ENCODE results near the gene SH2B3.

Gene SH2B3

GRCh38 chr12:111413442-111414086, 7.8 kb downstream of the SH2B3 start:
- TF ChIP-seq CTCF (IDR thresholded peaks at IDR 0.05; ENCODE audit: low read depth, low read length, poor library complexity, severe bottlenecking): no peak
- no peak for TF ChIP-seq EZH2phosphoT487 (IDR thresholded peaks at IDR 0.05; ENCODE audit: borderline replicate concordance, low read length)
- Histone ChIP-seq H3K4me1 (ENCODE audit: control insufficient read depth, low read length) (peaks cover 39% of the 10 kb centered on the region), H3K4me3 (ENCODE audit: low read length) (no peak overlapping the region), H3K9me3 (ENCODE audit: control insufficient read depth, insufficient read depth, low read length) (no peaks in the 10 kb centered on the region), H3F3A (ENCODE audit: control insufficient read depth, insufficient read depth) (no peaks in the 10 kb centered on the region), H3K9me2 (replicated peaks; ENCODE audit: control insufficient read depth, low read length) (no peaks in the 10 kb centered on the region), H4K20me1 (ENCODE audit: control insufficient read depth, insufficient read depth, low read depth, low read length) (peaks cover 31% of the 10 kb centered on the region), H3K27ac (ENCODE audit: low read depth, low read length) (no peak overlapping the region), H3K4me2 (ENCODE audit: low read length) (no peak overlapping the region), H3K27me3 (ENCODE audit: control insufficient read depth, low read length) (no peaks in the 10 kb centered on the region), H3K79me2 (ENCODE audit: control insufficient read depth, low read length) (peaks cover 82% of the 10 kb centered on the region), H3K36me3 (ENCODE audit: control insufficient read depth, low read length) (0 out of 2 replicates have a peak, but pooled peaks cover 2% of the 10 kb centered on the region)

GRCh38 chr12:111414711-111415252, 9.1 kb downstream of the SH2B3 start:
- no peaks in the 10 kb centered on the region for H3K9me2 ChIP-seq (replicated peaks; ENCODE audit: control insufficient read depth, low read length)
- peaks cover 72% of the 10 kb centered on the region for H3K79me2 ChIP-seq (ENCODE audit: control insufficient read depth, low read length)
- H4K20me1 ChIP-seq (ENCODE audit: control insufficient read depth, insufficient read depth, low read depth, low read length): peaks cover 22% of the 10 kb centered on the region
- no peak for TF ChIP-seq EZH2phosphoT487 (IDR thresholded peaks at IDR 0.05; ENCODE audit: borderline replicate concordance, low read length)
- TF ChIP-seq CTCF (IDR thresholded peaks at IDR 0.05; ENCODE audit: low read depth, low read length, poor library complexity, severe bottlenecking): no peak
- H3K27ac ChIP-seq (ENCODE audit: low read depth, low read length): no peak overlapping the region
- no peak overlapping the region for H3K4me2 ChIP-seq (ENCODE audit: low read length)
- no peaks in the 10 kb centered on the region for H3F3A ChIP-seq (ENCODE audit: control insufficient read depth, insufficient read depth)
- H3K27me3 ChIP-seq (ENCODE audit: control insufficient read depth, low read length): no peaks in the 10 kb centered on the region
- H3K4me3 ChIP-seq (ENCODE audit: low read length): no peak overlapping the region
- H3K9me3 ChIP-seq (ENCODE audit: control insufficient read depth, insufficient read depth, low read length): no peaks in the 10 kb centered on the region
- H3K4me1 ChIP-seq (ENCODE audit: control insufficient read depth, low read length): peaks cover 26% of the 10 kb centered on the region
- peaks cover 4% of the 10 kb centered on the region for H3K36me3 ChIP-seq (ENCODE audit: control insufficient read depth, low read length)

- H3K27me3 ChIP-seq (ENCODE audit: control insufficient read depth, low read length): no peaks in the 10 kb centered on the region
- peaks cover 1% of the 10 kb centered on the region for H3K4me1 ChIP-seq (ENCODE audit: control insufficient read depth, low read length)
- TF ChIP-seq CTCF (IDR thresholded peaks at IDR 0.05; ENCODE audit: low read depth, low read length, poor library complexity, severe bottlenecking) (no peak), EZH2phosphoT487 (IDR thresholded peaks at IDR 0.05; ENCODE audit: borderline replicate concordance, low read length) (no peak)
- peaks cover 49% of the 10 kb centered on the region for H3K79me2 ChIP-seq (ENCODE audit: control insufficient read depth, low read length)
- H3K9me3 ChIP-seq (ENCODE audit: control insufficient read depth, insufficient read depth, low read length): no peaks in the 10 kb centered on the region
- no peak overlapping the region for H3K4me2 ChIP-seq (ENCODE audit: low read length)
- peaks cover 14% of the 10 kb centered on the region; the same call in 1 of the 2 replicates for H4K20me1 ChIP-seq (ENCODE audit: control insufficient read depth, insufficient read depth, low read depth, low read length)
- H3K36me3 ChIP-seq (ENCODE audit: control insufficient read depth, low read length): peaks cover 19% of the 10 kb centered on the region
- H3K4me3 ChIP-seq (ENCODE audit: low read length): no peak overlapping the region
- no peaks in the 10 kb centered on the region for H3F3A ChIP-seq (ENCODE audit: control insufficient read depth, insufficient read depth)
- H3K27ac ChIP-seq (ENCODE audit: low read depth, low read length): no peak overlapping the region
- H3K9me2 ChIP-seq (replicated peaks; ENCODE audit: control insufficient read depth, low read length): no peaks in the 10 kb centered on the region
Observed at GRCh38 chr12:111417290-111417689, 11.6 kb downstream of the SH2B3 start.

Data from DOHH2 (cell line).